HUDEP-2 (cell line): ENCODE measurements around the gene ZNF562.
"Not testable (repeated sequence)": the region's sequence is repeated elsewhere in the genome, so short reads cannot be mapped to it uniquely, and the experiment has no call there.

Source experiments
- DNase-seq, 76 experiments: peaks; one replicate each; lab custom pipeline; 2025; ENCODE audit not compliant: unreplicated experiment in 76 of 76; lab: John Stamatoyannopoulos, UW

ZNF562 gene

GRCh38 chr19:9674663-9675357, at the start of gene ZNF562:
TSS of gene ZNF562 (minus strand) at chr19:9675100. CDS start at chr19:9660744, 14,356 bp downstream.
- DNase-seq = peak; percentile 29 to 98 (median 81)

- DNase-seq = no peak
Observed at GRCh38 chr19:9724157-9724556, 49.3 kb upstream of the ZNF562 start.

GRCh38 chr19:9721861-9722260, 47.0 kb upstream of the ZNF562 start:
- DNase-seq = no peak

GRCh38 chr19:9720541-9720940, 45.6 kb upstream of the ZNF562 start:
- DNase-seq = no peak

GRCh38 chr19:9711815-9712214, 36.9 kb upstream of the ZNF562 start:
- DNase-seq = no peak

- no peak for DNase-seq
Observed at GRCh38 chr19:9709305-9709704, 34.4 kb upstream of the ZNF562 start.

- DNase-seq = no peak
Observed at GRCh38 chr19:9705836-9706235, 30.9 kb upstream of the ZNF562 start.

GRCh38 chr19:9702186-9702585, 27.3 kb upstream of the ZNF562 start:
- no peak for DNase-seq

- no peak for DNase-seq
Observed at GRCh38 chr19:9700229-9700981, 25.5 kb upstream of the ZNF562 start.

GRCh38 chr19:9690301-9690700, 15.4 kb upstream of the ZNF562 start:
- not testable (repeated sequence) for DNase-seq

GRCh38 chr19:9679996-9680395, 5.1 kb upstream of the ZNF562 start:
- DNase-seq = not testable (repeated sequence)

GRCh38 chr19:9675358-9675901, 530 bp upstream of the ZNF562 start:
- DNase-seq = peak in 2 of 76 experiments; percentile 36 to 56

- DNase-seq = peak in 18 of 76 experiments; percentile 5 to 70 (median 28)
Observed at GRCh38 chr19:9673912-9674662, 813 bp downstream of the ZNF562 start.

- DNase-seq = no peak
Observed at GRCh38 chr19:9672893-9673292, 2.0 kb downstream of the ZNF562 start.

GRCh38 chr19:9671655-9672054, 3.2 kb downstream of the ZNF562 start:
- DNase-seq = no peak

GRCh38 chr19:9668544-9668943, 6.4 kb downstream of the ZNF562 start:
- DNase-seq = no peak

- no peak for DNase-seq
Observed at GRCh38 chr19:9667898-9668297, 7.0 kb downstream of the ZNF562 start.

GRCh38 chr19:9658769-9659168, 16.1 kb downstream of the ZNF562 start:
- peak in 5 of 76 experiments; percentile 5 to 39 (median 26) for DNase-seq

GRCh38 chr19:9653066-9653555, 21.8 kb downstream of the ZNF562 start:
- DNase-seq = not testable (repeated sequence)

GRCh38 chr19:9651464-9651863, 23.4 kb downstream of the ZNF562 start:
- not testable (repeated sequence) for DNase-seq

- DNase-seq = no peak
Observed at GRCh38 chr19:9650345-9650744, 24.6 kb downstream of the ZNF562 start.
